ENCODE measurements around the gene FGD2. TPM values are rescaled to one million over a fixed set of nuclear protein-coding genes. Genes with fewer than 3 reads are reported as not detected.

Gene FGD2
- total RNA-seq, 1 experiment from 2014 or later = 0.13 TPM

DNA sequence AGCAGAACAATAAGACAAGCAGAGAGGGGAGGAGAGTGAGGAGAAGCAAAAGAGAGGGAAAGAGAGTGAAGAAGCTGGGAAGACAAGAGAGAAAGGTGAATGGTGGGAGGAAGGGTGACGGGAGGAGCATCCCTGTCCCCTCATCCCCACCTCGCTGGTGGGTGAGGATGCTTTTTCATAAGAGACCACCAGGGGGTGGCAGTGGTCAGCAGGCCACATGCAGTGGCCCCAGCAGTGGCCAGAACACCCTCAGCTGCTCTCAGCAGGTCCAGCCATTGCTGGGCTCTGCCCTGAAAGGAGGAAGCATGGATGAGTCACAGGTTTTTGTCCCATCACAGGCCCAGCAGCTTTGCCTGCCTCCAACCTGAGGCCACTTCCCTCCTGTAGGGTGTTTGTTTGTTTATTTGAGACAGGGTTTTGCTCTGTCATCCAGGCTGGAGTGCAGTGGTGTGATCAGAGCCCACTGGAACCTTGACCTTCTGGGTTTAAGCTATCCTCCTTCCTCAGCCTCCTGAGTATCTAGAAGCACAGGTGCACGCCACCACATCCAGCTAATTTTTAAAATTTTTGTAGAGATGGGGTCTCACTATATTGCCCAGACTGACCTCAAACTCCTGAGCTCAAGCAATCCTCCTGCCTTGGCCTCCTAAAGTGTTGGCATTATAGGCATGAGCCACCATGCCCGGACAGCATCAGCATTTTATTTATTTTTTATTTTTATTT lies 24.0 kb downstream of the FGD2 start:
- Mint-ChIP-seq H3K27ac (no peak overlapping the region), H3K9me3 (peaks cover 8 to 11% of the 10 kb centered on the region in 2 experiments), H3K4me3 (no peak overlapping the region), H3K36me3 (ENCODE audit: insufficient read depth in 1 of 3, low read depth in 3 of 3) (peaks cover 0 to 9% (median 4%) of the 10 kb centered on the region in 3 experiments; a peak in 6 of 7 replicates), H3K27me3 (ENCODE audit: low read depth) (no peaks in the 10 kb centered on the region), H3K4me1 (peaks cover 4 to 9% of the 10 kb centered on the region in 2 experiments; a peak in 3 of 4 replicates)
- no peak overlapping the region for H3T11ph ChIP-seq (ENCODE audit: low read length)
- H2BK12ac ChIP-seq (ENCODE audit: insufficient read length, low read depth, low read length) = no peak overlapping the region
- TF ChIP-seq, protein P1, sequence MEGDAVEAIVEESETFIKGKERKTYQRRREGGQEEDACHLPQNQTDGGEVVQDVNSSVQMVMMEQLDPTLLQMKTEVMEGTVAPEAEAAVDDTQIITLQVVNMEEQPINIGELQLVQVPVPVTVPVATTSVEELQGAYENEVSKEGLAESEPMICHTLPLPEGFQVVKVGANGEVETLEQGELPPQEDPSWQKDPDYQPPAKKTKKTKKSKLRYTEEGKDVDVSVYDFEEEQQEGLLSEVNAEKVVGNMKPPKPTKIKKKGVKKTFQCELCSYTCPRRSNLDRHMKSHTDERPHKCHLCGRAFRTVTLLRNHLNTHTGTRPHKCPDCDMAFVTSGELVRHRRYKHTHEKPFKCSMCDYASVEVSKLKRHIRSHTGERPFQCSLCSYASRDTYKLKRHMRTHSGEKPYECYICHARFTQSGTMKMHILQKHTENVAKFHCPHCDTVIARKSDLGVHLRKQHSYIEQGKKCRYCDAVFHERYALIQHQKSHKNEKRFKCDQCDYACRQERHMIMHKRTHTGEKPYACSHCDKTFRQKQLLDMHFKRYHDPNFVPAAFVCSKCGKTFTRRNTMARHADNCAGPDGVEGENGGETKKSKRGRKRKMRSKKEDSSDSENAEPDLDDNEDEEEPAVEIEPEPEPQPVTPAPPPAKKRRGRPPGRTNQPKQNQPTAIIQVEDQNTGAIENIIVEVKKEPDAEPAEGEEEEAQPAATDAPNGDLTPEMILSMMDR (conservative IDR thresholded peaks at IDR 0.05) = peak; percentile 83
- no peak overlapping the region for H3K4ac ChIP-seq (ENCODE audit: low read depth, low read length)
- no peak overlapping the region for H3K14ac ChIP-seq (ENCODE audit: insufficient read depth, low read length)
- no peak overlapping the region for H2BK20ac ChIP-seq (ENCODE audit: low read depth, low read length, poor library complexity, severe bottlenecking)
- no peak overlapping the region for H2AFZ ChIP-seq (ENCODE audit: low read length)
- H3K56ac ChIP-seq (ENCODE audit: insufficient read length, low read depth, low read length) = no peak overlapping the region
- no peak overlapping the region for H3K4me2 ChIP-seq (ENCODE audit: insufficient read depth, insufficient read length, low read length)
- no peak overlapping the region for H3K18ac ChIP-seq (ENCODE audit: insufficient read length, low read depth, low read length)
- no peaks in the 10 kb centered on the region for H3K79me2 ChIP-seq (ENCODE audit: insufficient read depth, low read length)
- no peak overlapping the region for H2BK5ac ChIP-seq (ENCODE audit: insufficient read length, low read length)
- peak; percentile 88 for DNase-seq
- H3K23ac ChIP-seq (ENCODE audit: insufficient read length, low read depth, low read length) = no peak overlapping the region
- H3K23me2 ChIP-seq (ENCODE audit: insufficient read length, low read depth, low read length, poor library complexity, severe bottlenecking) = no peaks in the 10 kb centered on the region
- H2BK15ac ChIP-seq (ENCODE audit: low read depth, low read length) = no peak overlapping the region
- H3K4me1 ChIP-seq (ENCODE audit: insufficient read depth, low read length) = no peaks in the 10 kb centered on the region
- H3K9me3 ChIP-seq (ENCODE audit: control insufficient read depth, low read depth, low read length) = no peaks in the 10 kb centered on the region
- H4K8ac ChIP-seq (replicated peaks; ENCODE audit: insufficient read length, low read depth, low read length) = no peak overlapping the region
- H3K79me1 ChIP-seq (ENCODE audit: insufficient read depth, low read depth, low read length, poor library complexity, severe bottlenecking) = no peaks in the 10 kb centered on the region
- no peak overlapping the region for H4K5ac ChIP-seq (ENCODE audit: insufficient read length, low read depth, low read length)
- no peak overlapping the region for H2BK120ac ChIP-seq (ENCODE audit: low read depth, low read length, poor library complexity, severe bottlenecking)
- H4K20me1 ChIP-seq (ENCODE audit: control insufficient read depth, insufficient read depth, insufficient read length) = no peaks in the 10 kb centered on the region
- H3K27ac ChIP-seq (ENCODE audit: insufficient read length, low read depth, low read length) = no peak overlapping the region
- H3K27me3 ChIP-seq (ENCODE audit: insufficient read depth, low read length) = no peaks in the 10 kb centered on the region
- no peak overlapping the region for H3K9ac ChIP-seq (ENCODE audit: extremely low read depth, insufficient read length, low read length)
- WGBS (ENCODE audit: extremely low coverage, insufficient read length, low lambda C conversion rate) = no CpG with 5 or more reads among the region's 4 CpGs
- no peak overlapping the region for H2AK5ac ChIP-seq (ENCODE audit: insufficient read length, low read length)
- H4K91ac ChIP-seq (ENCODE audit: insufficient read length, low read depth, low read length) = no peak overlapping the region
